ENCODE measurements around the gene COQ4. TPM values are rescaled to one million over a fixed set of nuclear protein-coding genes. Genes with fewer than 3 reads are reported as not detected.

The COQ4 gene
- total RNA-seq, 1 experiment from 2014 or later, result 28.1 TPM

GRCh38 chr9:128310461-128310860 is 12.2 kb upstream of the COQ4 start:
- Histone ChIP-seq H3F3A (ENCODE audit: low read length, unreplicated experiment) (no peaks in the 10 kb centered on the region), H3K79me2 (ENCODE audit: low read length) (no peaks in the 10 kb centered on the region), H3K9me3 (ENCODE audit: low read length) (no peaks in the 10 kb centered on the region), H2AFZ (ENCODE audit: low read length) (no peak overlapping the region), H3K36me3 (ENCODE audit: low read depth, low read length) (peaks cover 11% of the 10 kb centered on the region; the same call in 1 of the 2 replicates), H3K27me3 (ENCODE audit: low read length) (no peaks in the 10 kb centered on the region), H3K27ac (ENCODE audit: low read length) (no peak overlapping the region), H4K20me1 (ENCODE audit: low read length) (no peaks in the 10 kb centered on the region), H3K9ac (ENCODE audit: low read length) (no peak overlapping the region), H3K4me3 (ENCODE audit: low read length) (no peak overlapping the region), H3K4me1 (ENCODE audit: insufficient read depth, low read length) (peaks cover 18% of the 10 kb centered on the region), H3K4me2 (ENCODE audit: low read length) (no peak overlapping the region), H3K9me2 (replicated peaks; ENCODE audit: low read length) (no peaks in the 10 kb centered on the region)
- DNase-seq, result no peak
- ATAC-seq, result no peak
- CTCF ChIA-PET, result no interaction called here
- TF ChIP-seq EZH2phosphoT487 (IDR thresholded peaks at IDR 0.05; ENCODE audit: borderline replicate concordance, low read length) (no peak), EZH2 (IDR thresholded peaks at IDR 0.05; ENCODE audit: low read length, unreplicated experiment) (no peak)
- TF ChIP-seq, protein P1, sequence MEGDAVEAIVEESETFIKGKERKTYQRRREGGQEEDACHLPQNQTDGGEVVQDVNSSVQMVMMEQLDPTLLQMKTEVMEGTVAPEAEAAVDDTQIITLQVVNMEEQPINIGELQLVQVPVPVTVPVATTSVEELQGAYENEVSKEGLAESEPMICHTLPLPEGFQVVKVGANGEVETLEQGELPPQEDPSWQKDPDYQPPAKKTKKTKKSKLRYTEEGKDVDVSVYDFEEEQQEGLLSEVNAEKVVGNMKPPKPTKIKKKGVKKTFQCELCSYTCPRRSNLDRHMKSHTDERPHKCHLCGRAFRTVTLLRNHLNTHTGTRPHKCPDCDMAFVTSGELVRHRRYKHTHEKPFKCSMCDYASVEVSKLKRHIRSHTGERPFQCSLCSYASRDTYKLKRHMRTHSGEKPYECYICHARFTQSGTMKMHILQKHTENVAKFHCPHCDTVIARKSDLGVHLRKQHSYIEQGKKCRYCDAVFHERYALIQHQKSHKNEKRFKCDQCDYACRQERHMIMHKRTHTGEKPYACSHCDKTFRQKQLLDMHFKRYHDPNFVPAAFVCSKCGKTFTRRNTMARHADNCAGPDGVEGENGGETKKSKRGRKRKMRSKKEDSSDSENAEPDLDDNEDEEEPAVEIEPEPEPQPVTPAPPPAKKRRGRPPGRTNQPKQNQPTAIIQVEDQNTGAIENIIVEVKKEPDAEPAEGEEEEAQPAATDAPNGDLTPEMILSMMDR (conservative IDR thresholded peaks at IDR 0.05; ENCODE audit: low read depth, low read length), result no peak
- POLR2A ChIA-PET (ENCODE audit: unreplicated experiment), result no interaction called here
- intact Hi-C loops (cut with micrococcal nuclease), result no loop called here
- BruUV-seq (replicated peaks), result no TSS peak

- Histone ChIP-seq H3K36me3 (ENCODE audit: low read depth, low read length) (peaks cover 6% of the 10 kb centered on the region; the same call in 1 of the 2 replicates), H3K4me3 (ENCODE audit: low read length) (no peak overlapping the region), H3F3A (ENCODE audit: low read length, unreplicated experiment) (no peaks in the 10 kb centered on the region), H3K27ac (ENCODE audit: low read length) (no peak overlapping the region), H3K79me2 (ENCODE audit: low read length) (no peaks in the 10 kb centered on the region), H3K9me3 (ENCODE audit: low read length) (no peaks in the 10 kb centered on the region), H3K27me3 (ENCODE audit: low read length) (no peaks in the 10 kb centered on the region), H3K4me2 (ENCODE audit: low read length) (no peak overlapping the region), H3K9ac (ENCODE audit: low read length) (no peak overlapping the region), H2AFZ (ENCODE audit: low read length) (no peak overlapping the region), H3K9me2 (replicated peaks; ENCODE audit: low read length) (no peaks in the 10 kb centered on the region), H3K4me1 (ENCODE audit: insufficient read depth, low read length) (no peaks in the 10 kb centered on the region), H4K20me1 (ENCODE audit: low read length) (no peaks in the 10 kb centered on the region)
- TF ChIP-seq EZH2 (IDR thresholded peaks at IDR 0.05; ENCODE audit: low read length, unreplicated experiment) (no peak), EZH2phosphoT487 (IDR thresholded peaks at IDR 0.05; ENCODE audit: borderline replicate concordance, low read length) (no peak)
- TF ChIP-seq, protein P1 (conservative IDR thresholded peaks at IDR 0.05; ENCODE audit: low read depth, low read length), result no peak
- POLR2A ChIA-PET (ENCODE audit: unreplicated experiment), result no interaction called here
- no peak for DNase-seq
- ATAC-seq, result no peak
- intact Hi-C loops (cut with micrococcal nuclease), result no loop called here
- no TSS peak for BruUV-seq (replicated peaks)
- CTCF ChIA-PET, result no interaction called here
Measured at GRCh38 chr9:128314697-128315096, 7.9 kb upstream of the COQ4 start.

- intact Hi-C loops (cut with micrococcal nuclease), result no loop called here
Measured at GRCh38 chr9:128316421-128316820, 6.2 kb upstream of the COQ4 start.

More at GRCh38 chr9:128316421-128316820, 6.2 kb upstream of the COQ4 start:
- ChIA-PET CTCF (no interaction called here), POLR2A (ENCODE audit: unreplicated experiment) (no interaction called here)
- no peak overlapping the region for H3K4me3 ChIP-seq (ENCODE audit: low read length)
- no peak for ATAC-seq
- H3K4me1 ChIP-seq (ENCODE audit: insufficient read depth, low read length), result peaks cover 4% of the 10 kb centered on the region; the same call in 1 of the 2 replicates
- no peak overlapping the region for H3K9ac ChIP-seq (ENCODE audit: low read length)
- no peaks in the 10 kb centered on the region for H3K27me3 ChIP-seq (ENCODE audit: low read length)
- peaks cover 6% of the 10 kb centered on the region for H3K79me2 ChIP-seq (ENCODE audit: low read length)
- H3K9me2 ChIP-seq (replicated peaks; ENCODE audit: low read length), result no peaks in the 10 kb centered on the region
- H3F3A ChIP-seq (ENCODE audit: low read length, unreplicated experiment), result no peaks in the 10 kb centered on the region
- H3K36me3 ChIP-seq (ENCODE audit: low read depth, low read length), result peaks cover 2% of the 10 kb centered on the region; the same call in 1 of the 2 replicates
- no peaks in the 10 kb centered on the region for H4K20me1 ChIP-seq (ENCODE audit: low read length)
- H3K4me2 ChIP-seq (ENCODE audit: low read length), result no peak overlapping the region
- DNase-seq, result no peak
- no peak for TF ChIP-seq EZH2 (IDR thresholded peaks at IDR 0.05; ENCODE audit: low read length, unreplicated experiment)
- TF ChIP-seq, protein P1 (conservative IDR thresholded peaks at IDR 0.05; ENCODE audit: low read depth, low read length), result no peak
- TF ChIP-seq EZH2phosphoT487 (IDR thresholded peaks at IDR 0.05; ENCODE audit: borderline replicate concordance, low read length), result no peak
- no TSS peak for BruUV-seq (replicated peaks)
- no peak overlapping the region for H3K27ac ChIP-seq (ENCODE audit: low read length)
- H3K9me3 ChIP-seq (ENCODE audit: low read length), result no peaks in the 10 kb centered on the region
- H2AFZ ChIP-seq (ENCODE audit: low read length), result no peak overlapping the region

Data from PC-3 (cell line).